GM19043 (cell line): ENCODE data around the gene NCOA1.

Experiments
- ATAC-seq: cut with Tn5 transposase; IDR thresholded peaks from one replicate; pipeline ENCODE4 v1.9.1; 2021; ENCODE audit warnings: low read depth; ENCODE audit not compliant: unreplicated experiment

NCOA1 gene

DNA sequence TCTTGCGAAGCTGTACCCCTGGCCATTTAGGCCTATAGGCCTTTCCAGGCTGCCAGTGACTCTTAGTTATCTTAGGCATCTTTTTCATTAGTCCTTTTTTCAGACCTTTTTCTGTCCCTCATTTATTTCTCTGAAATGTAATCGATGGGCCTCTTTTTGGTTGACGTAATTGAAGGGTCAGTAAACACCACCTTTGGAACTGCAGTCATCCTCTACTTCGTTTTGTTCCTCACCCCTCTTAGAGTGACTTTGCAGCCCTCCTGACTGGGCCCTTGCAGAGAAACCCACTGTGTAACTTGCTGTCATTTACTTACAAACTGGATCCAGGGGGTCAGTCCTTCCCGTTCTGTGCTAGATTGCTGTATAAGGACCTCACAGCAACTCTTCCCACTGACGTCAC, 325.4 kb downstream of the NCOA1 start:
- ATAC-seq: no peak

DNA sequence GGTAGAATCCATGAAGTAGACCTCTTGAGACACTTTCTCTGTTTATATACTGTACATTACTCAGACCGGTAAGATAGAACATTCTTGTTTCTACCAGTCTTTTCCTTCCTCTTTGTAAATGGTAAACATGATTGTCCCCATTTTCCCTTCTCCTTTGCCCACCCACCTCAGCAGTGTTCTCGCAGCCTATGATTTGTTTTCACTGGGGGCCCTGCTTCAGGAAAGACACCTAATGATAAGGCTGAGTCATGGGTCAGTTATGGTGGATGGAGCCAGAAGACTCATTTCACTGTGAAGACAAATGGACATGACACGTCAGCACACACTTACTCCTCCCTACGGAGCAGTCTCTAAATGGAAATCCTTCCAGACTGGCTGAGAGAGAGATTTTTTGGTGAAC, 325.8 kb downstream of the NCOA1 start:
- ATAC-seq: no peak

DNA sequence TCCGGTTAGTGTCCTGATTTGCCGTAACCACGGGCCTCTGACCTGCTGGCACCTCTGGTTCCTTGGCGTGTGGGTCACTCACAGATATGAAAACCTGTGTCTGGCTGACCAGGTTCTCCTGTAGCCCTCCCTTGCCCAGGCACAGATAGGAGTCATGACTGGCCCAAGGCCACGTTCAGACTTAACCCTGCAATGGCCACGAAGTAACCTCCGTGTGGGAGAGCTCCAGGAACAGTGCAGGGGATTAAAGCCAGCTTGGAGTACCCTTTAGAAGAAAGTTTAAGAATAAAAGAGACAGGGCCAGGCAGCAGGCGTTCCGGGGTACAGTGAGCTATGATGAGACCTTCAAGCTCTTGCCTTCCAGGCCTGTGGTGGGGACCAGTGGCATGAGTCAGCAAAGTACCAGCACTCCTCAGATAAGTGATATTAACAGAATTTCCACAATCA, 327.7 kb downstream of the NCOA1 start:
- ATAC-seq: no peak

DNA sequence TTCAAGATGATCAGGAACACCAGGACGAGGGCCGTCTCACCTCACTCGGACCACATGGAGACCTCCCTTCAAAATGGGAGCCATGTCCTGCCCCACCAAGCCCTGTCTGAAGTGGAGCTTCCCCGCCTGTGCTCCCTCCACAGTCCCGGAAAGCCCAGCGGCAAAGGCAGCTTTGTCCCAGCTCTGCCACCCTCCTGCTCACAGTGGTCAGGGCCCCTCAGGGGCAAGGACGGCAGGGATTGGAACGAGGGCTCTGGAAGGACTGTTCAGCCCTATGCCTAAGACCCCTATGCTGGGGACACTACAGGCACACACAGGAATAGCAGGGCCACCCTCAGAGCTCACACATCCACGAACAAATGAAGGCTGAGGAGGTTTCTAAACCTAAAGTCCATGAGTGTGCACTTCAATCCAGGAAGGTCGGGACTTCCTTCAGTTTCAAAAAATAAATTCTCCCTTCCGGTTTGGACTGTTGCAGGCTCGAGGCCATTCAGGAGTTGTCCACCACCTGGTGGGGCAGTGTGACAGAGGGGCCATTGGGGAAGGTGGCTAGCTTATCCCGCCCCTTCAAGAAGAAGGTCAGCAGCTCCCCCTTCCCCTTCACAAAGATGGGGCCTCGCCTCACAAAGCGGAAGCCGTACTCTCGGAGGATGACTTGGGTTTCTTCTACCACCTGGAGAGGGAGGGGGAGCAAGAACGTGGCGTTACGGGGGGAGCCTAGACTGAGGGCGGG, 328.6 kb downstream of the NCOA1 start:
- no peak for ATAC-seq

DNA sequence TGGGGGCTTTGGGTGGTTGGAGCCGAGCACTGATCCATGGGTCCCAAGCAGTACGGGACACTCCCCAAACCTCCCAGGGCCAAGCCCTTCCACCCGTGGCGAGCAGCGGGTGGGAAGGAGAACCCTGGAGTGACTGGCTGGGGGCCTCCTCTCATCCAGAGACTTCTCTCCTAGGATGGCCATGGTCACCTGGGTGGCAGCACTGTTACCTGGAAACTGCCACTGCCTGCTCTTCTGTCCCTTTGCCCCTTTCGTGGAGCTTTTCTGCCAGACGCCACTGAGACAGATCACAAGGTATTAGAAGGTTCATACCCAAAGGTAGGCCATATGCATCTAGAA, 329.1 kb downstream of the NCOA1 start:
- ATAC-seq: no peak
